Activated B cell treated with CpG ODN at 0.5 μM for 24 hours (primary cell): Measurements from ENCODE around the gene P2RY12. TPM values are rescaled to one million over a fixed set of nuclear protein-coding genes. Genes with fewer than 3 reads are reported as not detected.
"Not testable (repeated sequence)": the region's sequence is repeated elsewhere in the genome, so short reads cannot be mapped to it uniquely, and the experiment has no call there.

Source experiments
- ATAC-seq: fragments of 200-7000 bp; cut with Tn5 transposase; one replicate; pipeline ENCODE4 v1.10.0; 2021; ENCODE audit warnings: low read depth, mild to moderate bottlenecking, moderate library complexity
- CTCF ChIA-PET: fragments of 350-600 bp; sonication (Branson Sonifier 250); formaldehyde crosslinking; loops from one replicate; lab custom pipeline; 2021; ENCODE audit warnings: antibody characterized with exemption; lab: Charles Lee
- POLR2A ChIA-PET: fragments of 350-600 bp; sonication (Branson Sonifier 250); formaldehyde crosslinking; loops from one replicate; lab custom pipeline; 2021; ENCODE audit warnings: antibody characterized with exemption; lab: Charles Lee
- DNase-seq: peaks from one replicate; pipeline ENCODE4 v3.0.0; 2022
- H3K27ac Mint-ChIP-seq: one replicate; pipeline ENCODE4 v1.8.0; 2020; ENCODE audit warnings: mixed read lengths
- H3K27me3 Mint-ChIP-seq: one replicate; pipeline ENCODE4 v1.8.0; 2021; ENCODE audit warnings: mixed read lengths
- H3K36me3 Mint-ChIP-seq: one replicate; pipeline ENCODE4 v1.8.0; 2021; ENCODE audit warnings: low read depth, mixed read lengths
- H3K4me1 Mint-ChIP-seq: one replicate; pipeline ENCODE4 v1.8.0; 2021; ENCODE audit warnings: mixed read lengths
- H3K4me3 Mint-ChIP-seq: one replicate; pipeline ENCODE4 v1.8.0; 2020; ENCODE audit warnings: mild to moderate bottlenecking, mixed read lengths
- H3K9me3 Mint-ChIP-seq: one replicate; pipeline ENCODE4 v1.8.0; 2020; ENCODE audit warnings: mixed read lengths
- CTCF ChIP-seq: fragments of 200-600 bp; IDR thresholded peaks from one replicate; pipeline ENCODE4 v1.8.0; 2022; ENCODE audit warnings: antibody characterized with exemption, mild to moderate bottlenecking
- intact Hi-C: fragments of 100-400 bp; cut with micrococcal nuclease; formaldehyde crosslinking; loops from one replicate; pipeline ENCODE4 v1.15.1; 2024
- total RNA-seq: library from RNA; stranded (reverse); gene quantifications from 2 replicates; pipeline ENCODE4 v1.2.3, GENCODE V29; 2022

Gene P2RY12
- total RNA-seq, 1 donor from 2014 or later, result 0.58 TPM

- Mint-ChIP-seq H3K9me3 (no peaks in the 10 kb centered on the region), H3K27ac (no peak overlapping the region), H3K4me1 (peaks cover 25% of the 10 kb centered on the region), H3K4me3 (no peak overlapping the region), H3K36me3 (peaks cover 2% of the 10 kb centered on the region), H3K27me3 (no peaks in the 10 kb centered on the region)
- TF ChIP-seq CTCF, result no peak
- ChIA-PET POLR2A (no interaction called here), CTCF (interaction anchor here (1.0 kb wide), 1 partner anchor 32 kb away, joined by 3 read pairs; no protein-coding TSS in a partner anchor)
- no peak for DNase-seq
- no peak for ATAC-seq
- intact Hi-C loops, result no loop called here
Measured at GRCh38 chr3:151398895-151399294, 14.3 kb upstream of the P2RY12 start.

- DNase-seq (no peak), ATAC-seq (no peak)
- intact Hi-C loops, result no loop called here
- Mint-ChIP-seq H3K4me3 (no peak overlapping the region), H3K4me1 (peaks cover 50% of the 10 kb centered on the region), H3K27me3 (no peaks in the 10 kb centered on the region), H3K9me3 (no peaks in the 10 kb centered on the region), H3K27ac (no peak overlapping the region), H3K36me3 (peaks cover 2% of the 10 kb centered on the region)
- CTCF ChIA-PET, result no interaction called here
- POLR2A ChIA-PET, result no interaction called here
- no peak for TF ChIP-seq CTCF
Measured at GRCh38 chr3:151395806-151396205, 11.3 kb upstream of the P2RY12 start.

GRCh38 chr3:151394611-151395010 lies 10.1 kb upstream of the P2RY12 start:
- POLR2A ChIA-PET, result no interaction called here
- Mint-ChIP-seq H3K4me1 (peaks cover 56% of the 10 kb centered on the region), H3K27ac (no peak overlapping the region), H3K9me3 (no peaks in the 10 kb centered on the region), H3K4me3 (no peak overlapping the region), H3K27me3 (no peaks in the 10 kb centered on the region), H3K36me3 (peaks cover 2% of the 10 kb centered on the region)
- DNase-seq, result no peak
- intact Hi-C loops, result no loop called here
- ATAC-seq, result no peak
- TF ChIP-seq CTCF, result no peak
- CTCF ChIA-PET, result interaction anchor here (1.1 kb wide), 1 partner anchor 15 kb away, joined by 4 read pairs; no protein-coding TSS in a partner anchor

GRCh38 chr3:151393941-151394340 lies 9.4 kb upstream of the P2RY12 start:
- ATAC-seq (no peak), DNase-seq (no peak)
- H3K27me3 Mint-ChIP-seq, result no peaks in the 10 kb centered on the region
- H3K4me3 Mint-ChIP-seq, result no peak overlapping the region
- peaks cover 2% of the 10 kb centered on the region for H3K36me3 Mint-ChIP-seq
- peaks cover 62% of the 10 kb centered on the region for H3K4me1 Mint-ChIP-seq
- POLR2A ChIA-PET, result interaction anchor here (0.6 to 0.7 kb wide), 2 partner anchors 631 to 803 kb away, joined by 3 to 7 read pairs; no protein-coding TSS in a partner anchor
- no peak for TF ChIP-seq CTCF
- CTCF ChIA-PET, result interaction anchor here (1.0 kb wide), 1 partner anchor 66 kb away, joined by 3 read pairs; no protein-coding TSS in a partner anchor
- intact Hi-C loops, result no loop called here
- no peak overlapping the region for H3K27ac Mint-ChIP-seq
- H3K9me3 Mint-ChIP-seq, result no peaks in the 10 kb centered on the region

- ChIA-PET POLR2A (interaction anchor here (0.6 to 0.7 kb wide), 2 partner anchors 631 to 803 kb away, joined by 3 to 7 read pairs; no protein-coding TSS in a partner anchor), CTCF (interaction anchor here (1.0 kb wide), 1 partner anchor 66 kb away, joined by 3 read pairs; no protein-coding TSS in a partner anchor)
- H3K36me3 Mint-ChIP-seq, result peaks cover 2% of the 10 kb centered on the region
- H3K27me3 Mint-ChIP-seq, result no peaks in the 10 kb centered on the region
- intact Hi-C loops, result no loop called here
- peaks cover 63% of the 10 kb centered on the region for H3K4me1 Mint-ChIP-seq
- H3K27ac Mint-ChIP-seq, result peak overlapping the region; percentile 33
- no peaks in the 10 kb centered on the region for H3K9me3 Mint-ChIP-seq
- ATAC-seq (no peak), DNase-seq (no peak)
- peak overlapping the region; percentile 0 for H3K4me3 Mint-ChIP-seq
- no peak for TF ChIP-seq CTCF
Measured at GRCh38 chr3:151393146-151393830, 8.7 kb upstream of the P2RY12 start.

GRCh38 chr3:151392191-151392590 lies 7.6 kb upstream of the P2RY12 start:
- POLR2A ChIA-PET, DNase-seq, H3K36me3 Mint-ChIP-seq, ATAC-seq, H3K9me3 Mint-ChIP-seq, H3K4me3 Mint-ChIP-seq, CTCF ChIA-PET, H3K27me3 Mint-ChIP-seq, intact Hi-C loops: not testable (repeated sequence)
- H3K27ac Mint-ChIP-seq, result peak overlapping the region; percentile 67
- H3K4me1 Mint-ChIP-seq, result peaks cover 66% of the 10 kb centered on the region
